GM19324 (cell line): ENCODE results near the gene SPHK2.
"Not testable (repeated sequence)": the region's sequence is repeated elsewhere in the genome, so short reads cannot be mapped to it uniquely, and the experiment has no call there.

ENCODE experiments used
- ATAC-seq: cut with Tn5 transposase; IDR thresholded peaks from one replicate; pipeline ENCODE4 v1.9.1; 2021; ENCODE audit warnings: mild to moderate bottlenecking, moderate library complexity; ENCODE audit not compliant: unreplicated experiment, low FRiP score

The SPHK2 gene

DNA sequence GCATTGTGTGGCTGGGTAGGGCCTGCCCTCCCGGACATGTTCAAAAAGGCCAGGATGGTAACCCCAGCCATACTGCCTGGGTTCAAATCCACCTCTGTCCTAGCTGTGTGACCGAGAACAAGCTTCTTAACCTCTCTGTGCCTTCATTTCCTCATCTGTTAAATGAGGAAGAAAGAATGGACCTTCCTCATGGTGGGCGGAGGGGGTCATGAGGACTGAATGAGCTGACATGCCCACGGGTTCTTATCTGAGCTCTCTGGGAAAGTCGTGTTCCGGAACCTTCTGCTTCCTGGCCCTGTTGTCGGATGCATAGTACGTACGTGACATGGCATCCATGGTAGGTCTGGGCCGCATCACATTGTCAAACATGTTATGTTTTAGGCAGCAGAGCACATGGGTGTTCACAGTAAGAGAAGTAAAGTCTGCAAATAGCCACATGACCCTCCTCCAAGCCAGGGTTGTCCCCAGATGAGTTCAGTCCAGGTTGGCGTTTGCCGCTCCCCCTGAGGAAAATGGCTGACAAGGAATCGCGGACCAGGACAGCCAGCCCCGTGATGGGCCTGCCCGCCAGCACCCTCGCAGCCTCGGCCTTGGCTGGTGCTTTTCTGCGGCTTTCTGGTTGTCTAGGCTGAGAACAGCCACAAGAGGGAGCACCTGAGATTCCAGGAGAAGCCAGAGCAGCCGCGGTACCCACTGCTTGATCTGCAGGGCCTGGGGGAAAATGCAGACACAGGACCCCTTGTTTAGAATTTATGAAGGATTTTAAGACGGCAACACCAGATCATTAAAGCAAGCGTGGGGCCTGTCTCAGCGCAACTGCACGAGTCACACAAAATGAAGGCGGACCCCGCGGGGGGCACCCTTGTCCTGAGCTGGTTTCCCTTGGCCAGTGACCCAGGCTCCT lies 55.9 kb downstream of the SPHK2 start:
- no peak for ATAC-seq

DNA sequence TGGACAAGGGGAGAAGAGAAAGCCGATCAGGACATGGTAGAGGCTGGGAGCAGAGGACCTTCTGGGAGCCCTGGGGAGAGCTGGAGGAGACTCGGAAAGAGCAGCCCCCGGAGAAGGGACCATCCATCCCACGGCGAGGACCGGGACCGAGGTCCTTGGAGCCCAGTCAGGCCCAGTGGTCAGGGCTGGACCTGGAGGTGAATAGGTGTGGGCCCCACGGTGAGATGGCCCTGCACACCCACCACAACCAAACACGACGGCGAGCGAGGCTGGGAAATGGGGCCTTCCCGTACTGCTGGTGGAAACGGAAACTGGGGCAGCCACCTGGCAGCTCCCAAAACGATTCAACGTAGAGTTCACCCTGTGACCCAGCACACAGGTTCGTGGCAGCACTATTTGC lies 57.2 kb downstream of the SPHK2 start:
- ATAC-seq = no peak

DNA sequence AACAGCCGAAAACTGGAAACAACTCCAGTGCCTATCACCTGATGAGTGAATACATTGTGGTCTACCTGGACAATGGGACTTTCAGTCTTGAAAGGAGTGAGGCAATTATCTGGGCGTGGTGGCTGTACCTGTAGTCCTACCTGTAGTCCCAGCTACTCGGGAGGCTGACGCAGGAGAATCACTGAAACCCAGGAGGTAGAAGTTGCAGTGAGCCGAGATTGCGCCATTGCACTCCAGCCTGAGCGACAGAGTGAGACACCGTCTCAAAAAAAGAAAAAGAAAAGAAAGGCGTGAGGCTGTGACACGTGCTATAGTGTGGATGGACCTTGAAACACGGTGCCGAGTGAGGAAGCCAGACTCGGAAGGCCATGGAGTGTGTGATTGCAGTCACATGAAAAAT lies 57.6 kb downstream of the SPHK2 start:
- ATAC-seq = no peak

DNA sequence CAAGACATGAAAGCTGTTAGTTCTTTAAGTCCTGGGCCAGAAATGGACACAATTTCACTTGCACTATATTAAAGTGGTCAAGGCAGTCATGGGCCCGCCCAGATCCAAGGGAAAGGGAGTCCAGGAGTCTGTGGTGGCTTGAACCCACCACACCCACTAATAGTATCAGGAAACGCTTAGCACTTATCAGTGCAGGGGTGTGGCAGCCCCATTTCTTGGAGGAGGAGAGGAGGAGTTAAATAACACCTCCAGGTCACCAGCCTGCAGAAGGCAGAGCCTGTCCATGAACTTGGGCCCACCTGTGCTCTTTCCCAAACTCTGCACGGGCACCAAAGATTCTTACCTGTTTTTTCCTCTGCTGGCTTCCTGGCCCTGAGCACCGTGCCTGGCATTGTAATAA lies 58.9 kb downstream of the SPHK2 start:
- ATAC-seq = no peak

DNA sequence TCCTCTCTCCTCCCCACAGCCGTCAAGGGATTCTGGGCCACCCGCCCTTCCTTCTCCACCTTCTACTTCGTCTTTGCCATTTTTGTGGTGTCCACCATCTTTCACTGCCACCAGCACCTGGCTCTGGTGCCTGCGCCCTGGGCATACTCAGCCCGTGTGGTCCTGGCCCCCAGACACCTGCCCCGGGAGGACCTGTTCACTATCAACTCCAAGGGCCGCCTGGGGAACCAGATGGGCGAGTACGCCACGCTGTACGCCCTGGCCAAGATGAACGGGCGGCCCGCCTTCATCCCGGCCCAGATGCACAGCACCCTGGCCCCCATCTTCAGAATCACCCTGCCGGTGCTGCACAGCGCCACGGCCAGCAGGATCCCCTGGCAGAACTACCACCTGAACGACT lies 60.7 kb downstream of the SPHK2 start:
- ATAC-seq = not testable (repeated sequence)
